Gastrocnemius medialis (tissue), 4 donors: ENCODE results near the gene LIPT1.

Experiments
- CTCF ChIP-seq, 5 experiments: fragments of 450-650 bp in 3 of 5; fragments of 200-600 bp in 2 of 5; sonication (generic) in 2 of 5; IDR thresholded peaks in 4 of 5; conservative IDR thresholded peaks in 1 of 5; 1 replicate in 4 of 5; 2 replicates in 1 of 5; pipeline ENCODE4 v1.5.1; 2016 to 2019; ENCODE audit warnings: antibody characterized with exemption in 5 of 5, mild to moderate bottlenecking in 3 of 5, moderate library complexity in 3 of 5
- POLR2A ChIP-seq, 2 donors: fragments of 450-650 bp; IDR thresholded peaks; one replicate each; pipeline ENCODE4 v1.6.1; 2017; ENCODE audit warnings: antibody characterized with exemption in 2 of 2, mild to moderate bottlenecking in 2 of 2, moderate library complexity in 2 of 2

GRCh38 chr2:99127981-99128380 is 26.8 kb upstream of the LIPT1 start:
- TF ChIP-seq POLR2A (IDR thresholded peaks at IDR 0.05) (no peak), CTCF (IDR thresholded peaks at IDR 0.05 in 4 of 5, conservative IDR thresholded peaks at IDR 0.05 in 1 of 5) (no peak)
